HG02970 (cell line): ENCODE measurements around the gene RPL10A.
A peak's percentile ranks its signal among the peaks of the same experiment; 100 is the strongest.
"Not testable (repeated sequence)": the region's sequence is repeated elsewhere in the genome, so short reads cannot be mapped to it uniquely, and the experiment has no call there.

ENCODE experiments used
- ATAC-seq: cut with Tn5 transposase; IDR thresholded peaks from one replicate; pipeline ENCODE4 v1.9.1; 2021; ENCODE audit warnings: mild to moderate bottlenecking, moderate library complexity, moderate number of reproducible peaks; ENCODE audit not compliant: unreplicated experiment, low FRiP score

The RPL10A gene

GRCh38 chr6:35468181-35468979 is at the start of gene RPL10A:
Gene RPL10A (plus strand): TSS chr6:35468401. CDS start chr6:35468435, 34 bp downstream.
- ATAC-seq = peak; percentile 87

GRCh38 chr6:35419417-35419816 is 48.8 kb upstream of the RPL10A start:
- ATAC-seq = no peak

DNA sequence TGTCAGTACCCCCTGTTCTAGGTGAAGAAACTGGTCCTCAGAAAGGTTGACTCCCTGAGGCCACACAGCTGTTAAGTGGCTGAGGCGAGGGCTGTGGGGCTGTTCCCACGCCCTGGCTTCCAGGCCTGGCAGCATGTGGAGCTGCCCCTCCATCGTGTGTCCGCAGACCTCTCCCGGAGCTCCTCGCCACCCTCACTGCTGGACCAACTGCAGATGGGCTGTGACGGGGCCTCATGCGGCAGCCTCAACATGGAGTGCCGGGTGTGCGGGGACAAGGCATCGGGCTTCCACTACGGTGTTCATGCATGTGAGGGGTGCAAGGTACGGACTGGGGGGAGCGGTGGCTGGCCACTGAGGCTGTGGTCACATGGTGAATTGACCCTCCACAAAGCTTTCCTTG is 48.2 kb upstream of the RPL10A start:
- no peak for ATAC-seq

- no peak for ATAC-seq
These were observed 42.9 kb upstream of the RPL10A start for GRCh38 chr6:35425284-35425683.

GRCh38 chr6:35426074-35426473 is 42.1 kb upstream of the RPL10A start:
- no peak for ATAC-seq

- ATAC-seq = no peak
These were observed 40.8 kb upstream of the RPL10A start for GRCh38 chr6:35427435-35427834.

- ATAC-seq = no peak
These were observed 40.3 kb upstream of the RPL10A start for GRCh38 chr6:35427851-35428321.

GRCh38 chr6:35428421-35429149 is 39.6 kb upstream of the RPL10A start:
- ATAC-seq = no peak

DNA sequence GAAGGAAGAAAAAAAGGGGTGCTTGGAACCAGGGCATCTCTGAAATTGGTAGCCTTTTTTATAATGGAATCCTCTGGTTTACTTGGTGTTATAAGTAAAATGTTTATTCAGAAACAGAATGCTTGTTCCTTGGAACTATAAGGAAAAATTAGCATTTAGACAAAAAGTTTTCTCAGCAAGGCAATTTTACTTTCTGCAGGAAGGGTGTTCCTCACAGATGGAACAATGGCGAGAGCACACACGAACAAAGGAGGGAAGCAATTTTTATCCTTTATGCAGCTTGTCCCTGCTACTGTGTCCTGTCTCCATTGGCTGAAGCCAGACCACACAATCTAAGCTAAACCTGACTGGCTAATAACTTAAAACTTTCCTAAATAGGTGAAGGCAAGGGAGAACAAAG is 38.7 kb upstream of the RPL10A start:
- ATAC-seq = no peak

- no peak for ATAC-seq
These were observed 35.9 kb upstream of the RPL10A start for GRCh38 chr6:35432291-35432690.

DNA sequence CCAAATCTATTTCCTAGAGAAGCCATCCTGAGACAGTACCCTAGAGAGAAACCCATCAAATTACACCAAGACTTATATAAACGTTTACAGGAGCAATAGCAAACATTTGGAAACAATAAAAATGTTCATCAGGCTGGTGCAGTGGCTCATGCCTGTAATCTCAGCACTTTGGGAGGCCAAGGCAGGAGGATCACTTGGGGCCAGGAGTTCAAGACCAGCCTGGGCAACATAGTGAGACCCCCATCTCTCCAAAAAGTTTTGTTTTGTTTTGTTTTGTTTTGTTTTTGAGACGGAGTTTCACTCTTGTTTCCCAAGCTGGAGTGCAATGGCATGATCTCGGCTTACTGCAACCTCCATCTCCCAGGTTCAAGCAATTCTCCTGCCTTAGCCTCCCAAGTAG is 35.5 kb upstream of the RPL10A start:
- not testable (repeated sequence) for ATAC-seq

- no peak for ATAC-seq
These were observed 32.9 kb upstream of the RPL10A start for GRCh38 chr6:35435074-35435837.

- no peak for ATAC-seq
These were observed 31.9 kb upstream of the RPL10A start for GRCh38 chr6:35436071-35436857.

GRCh38 chr6:35438378-35439065 is 29.7 kb upstream of the RPL10A start:
- ATAC-seq = not testable (repeated sequence)

DNA sequence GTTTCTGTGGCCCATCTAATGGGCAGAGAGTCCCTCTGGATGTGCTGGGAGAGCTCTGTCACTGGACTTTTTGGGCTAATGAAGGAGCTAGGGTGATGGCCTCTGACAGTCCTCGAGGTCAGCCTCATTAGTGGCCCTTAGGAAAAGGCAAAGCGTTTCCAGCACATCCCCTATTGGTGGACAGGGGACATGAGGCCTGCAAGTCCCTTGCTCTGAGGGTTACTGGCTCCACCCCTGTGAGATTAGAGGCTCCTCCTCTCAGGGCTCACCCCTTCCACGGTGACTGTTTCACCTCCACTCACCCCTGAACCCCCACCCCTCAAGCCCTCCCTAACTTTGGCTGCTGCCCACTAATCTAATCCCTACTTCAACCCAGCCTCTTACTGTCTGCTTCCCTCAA is 28.9 kb upstream of the RPL10A start:
- ATAC-seq = no peak

DNA sequence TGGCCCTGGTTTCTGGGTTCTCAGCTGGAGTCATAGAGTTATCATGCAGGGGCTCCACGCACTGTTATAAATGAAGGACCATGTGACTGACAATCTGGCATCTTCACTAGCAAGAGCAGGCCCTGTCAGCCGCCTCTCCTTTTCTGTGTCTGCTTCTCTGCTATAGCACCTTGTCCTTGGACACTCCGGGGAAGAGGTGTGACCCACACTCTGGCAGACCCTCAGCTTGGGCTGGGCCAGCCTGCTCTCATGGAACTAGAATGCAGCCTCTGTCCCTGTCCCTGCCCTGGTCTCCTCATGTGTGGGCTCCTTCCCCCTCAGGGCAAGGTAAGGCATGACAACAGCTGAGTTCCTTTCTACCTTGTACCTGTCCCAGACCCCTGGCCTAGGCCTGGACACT is 27.0 kb upstream of the RPL10A start:
- no peak for ATAC-seq

GRCh38 chr6:35441642-35442041 is 26.6 kb upstream of the RPL10A start:
- no peak for ATAC-seq

DNA sequence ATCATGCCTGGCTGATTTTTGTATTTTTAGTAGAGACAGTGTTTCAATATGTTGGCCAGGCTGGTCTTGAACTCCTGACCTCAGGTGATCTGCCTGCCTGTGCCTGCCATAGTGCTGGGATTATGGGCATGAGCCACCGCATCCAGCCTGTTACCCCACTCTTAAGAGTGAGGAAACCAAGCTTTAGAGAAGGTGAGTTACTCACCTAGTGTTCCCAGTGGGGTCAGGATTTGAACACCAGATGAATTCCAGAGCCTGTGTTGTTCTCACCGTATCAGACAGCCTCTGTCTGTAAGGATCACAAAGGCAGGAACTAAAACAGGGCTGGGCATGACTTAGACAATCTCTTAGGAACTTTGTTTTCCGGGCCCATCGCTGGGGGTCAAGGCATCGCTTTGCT is 25.5 kb upstream of the RPL10A start:
- no peak for ATAC-seq

DNA sequence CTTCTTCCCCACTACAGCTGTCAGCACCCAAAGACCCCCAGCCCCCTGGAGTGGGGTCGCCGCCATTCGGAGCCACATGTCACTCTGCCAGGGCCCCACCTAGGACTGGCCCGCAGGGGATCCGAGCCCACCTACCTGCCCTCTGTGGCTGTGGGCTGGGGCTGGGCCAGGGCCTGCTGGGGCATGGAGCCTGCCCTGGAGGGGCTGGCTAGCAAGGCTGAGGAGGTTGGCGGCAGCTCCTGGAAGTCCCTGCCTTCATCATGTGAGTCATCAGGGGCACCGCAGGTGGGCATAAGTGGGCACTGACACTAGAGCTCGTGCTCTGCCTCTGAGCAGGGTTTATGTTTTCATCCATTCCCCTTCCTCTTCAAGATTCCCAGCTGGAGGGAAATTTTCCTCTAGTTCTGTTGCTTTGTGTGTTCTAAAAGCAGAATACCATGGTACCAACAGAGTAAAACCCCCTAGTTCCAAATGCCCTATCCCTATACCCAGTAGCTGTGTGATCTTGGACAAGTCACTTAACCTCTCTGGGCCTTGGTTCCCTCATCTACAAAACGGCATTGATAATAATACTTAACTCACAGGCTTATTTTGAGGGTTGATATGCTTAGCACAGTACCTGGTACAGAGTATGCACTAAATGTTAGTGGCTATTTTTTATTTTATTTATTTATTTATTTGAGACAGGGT is 24.7 kb upstream of the RPL10A start:
- ATAC-seq = no peak
